HG03565 (cell line): Measurements from ENCODE around the gene KRTAP5-7.
"Not testable (repeated sequence)": the region's sequence is repeated elsewhere in the genome, so short reads cannot be mapped to it uniquely, and the experiment has no call there.

ENCODE experiments used
- ATAC-seq: cut with Tn5 transposase; IDR thresholded peaks from one replicate; pipeline ENCODE4 v1.9.1; 2021; ENCODE audit warnings: mild to moderate bottlenecking, moderate library complexity; ENCODE audit not compliant: unreplicated experiment

Gene KRTAP5-7

GRCh38 chr11:71526796-71527575, at the start of gene KRTAP5-7:
KRTAP5-7 (plus strand) TSS chr11:71527267; CDS start chr11:71527301, 34 bp downstream.
- not testable (repeated sequence) for ATAC-seq

DNA sequence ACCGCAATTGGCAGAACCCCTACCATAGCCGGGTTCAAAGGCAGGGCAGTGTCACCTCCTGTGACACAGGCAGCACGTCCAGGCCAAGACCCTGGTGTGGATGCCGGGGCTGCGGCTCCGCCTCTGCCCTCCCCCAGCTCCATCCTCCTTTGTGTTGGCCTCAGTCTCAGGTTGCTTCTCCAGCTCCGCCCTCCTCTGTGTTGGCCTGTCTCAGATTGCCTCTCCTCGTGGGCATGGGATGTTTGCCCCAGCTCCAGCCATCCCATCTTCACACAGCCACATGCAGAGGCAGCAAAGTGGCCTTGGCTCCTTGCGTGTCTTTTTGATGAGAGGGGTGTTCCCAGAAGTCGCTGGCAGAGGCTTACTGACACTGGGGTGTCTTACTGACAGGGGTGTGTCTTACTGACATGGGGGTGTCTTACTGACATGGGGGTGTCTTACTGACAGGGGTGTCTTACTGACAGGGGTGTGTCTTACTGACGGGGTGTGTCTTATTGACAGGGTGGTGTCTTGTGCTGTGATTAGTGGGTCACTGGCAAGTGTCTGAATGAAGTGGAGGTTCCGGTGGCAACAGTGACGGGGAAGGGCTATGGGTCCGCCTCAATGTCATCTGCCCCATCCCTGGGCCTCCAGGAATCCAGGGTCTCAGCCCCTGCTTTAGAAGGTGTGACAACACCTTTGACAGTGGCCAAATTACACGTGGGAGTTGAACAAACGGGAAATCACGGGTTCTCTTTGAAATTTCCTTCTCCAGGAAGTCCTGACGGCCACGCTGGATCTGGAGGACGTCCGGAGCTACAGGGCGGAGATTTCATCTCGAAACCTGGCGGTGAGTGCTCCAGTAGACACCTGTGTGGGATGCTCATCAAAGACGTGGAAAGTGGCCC, 49.2 kb upstream of the KRTAP5-7 start:
- ATAC-seq, result no peak

GRCh38 chr11:71478528-71478840, 48.6 kb upstream of the KRTAP5-7 start:
- ATAC-seq, result no peak

DNA sequence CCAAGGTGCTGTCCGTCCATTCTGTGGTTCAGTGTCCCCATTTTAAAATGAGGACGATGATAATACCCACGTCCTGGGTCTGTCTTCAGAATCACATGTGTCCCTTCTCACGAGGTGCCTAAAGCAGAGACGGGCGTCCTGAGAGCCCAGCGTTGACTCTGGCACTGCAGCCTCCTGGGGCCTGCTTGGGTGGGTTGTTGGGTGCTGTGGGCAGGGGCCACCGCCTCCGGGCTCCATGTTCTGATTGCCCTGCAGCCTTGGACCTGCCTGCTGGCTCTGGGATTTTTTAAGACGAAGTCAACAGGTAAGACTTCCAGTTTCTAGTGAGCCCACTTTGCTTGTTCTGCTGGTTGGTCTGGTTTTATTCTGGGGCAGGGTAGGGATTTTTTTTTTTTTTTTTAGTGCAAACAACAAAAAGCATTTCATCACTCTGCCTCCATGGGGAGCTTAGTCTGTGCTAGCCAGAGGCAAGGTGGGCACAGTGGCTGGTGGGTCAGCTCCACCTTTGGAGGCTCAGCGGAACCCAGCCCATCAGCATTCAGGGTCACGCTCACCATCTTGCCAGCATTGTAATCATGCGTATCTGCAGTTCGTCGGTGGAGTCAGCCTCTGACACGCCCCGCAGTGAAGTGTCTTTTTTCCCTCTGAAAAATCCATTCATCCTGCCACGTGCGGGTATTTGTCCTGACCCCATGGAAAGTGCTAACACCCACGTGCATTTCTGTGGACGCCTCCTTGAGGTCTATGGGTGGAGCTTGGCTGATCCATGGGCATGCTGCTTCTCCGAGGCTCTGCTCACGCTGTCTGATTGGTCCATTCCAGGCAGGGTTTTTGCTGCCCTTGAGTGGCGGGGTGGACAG, 45.7 kb upstream of the KRTAP5-7 start:
- ATAC-seq, result no peak

DNA sequence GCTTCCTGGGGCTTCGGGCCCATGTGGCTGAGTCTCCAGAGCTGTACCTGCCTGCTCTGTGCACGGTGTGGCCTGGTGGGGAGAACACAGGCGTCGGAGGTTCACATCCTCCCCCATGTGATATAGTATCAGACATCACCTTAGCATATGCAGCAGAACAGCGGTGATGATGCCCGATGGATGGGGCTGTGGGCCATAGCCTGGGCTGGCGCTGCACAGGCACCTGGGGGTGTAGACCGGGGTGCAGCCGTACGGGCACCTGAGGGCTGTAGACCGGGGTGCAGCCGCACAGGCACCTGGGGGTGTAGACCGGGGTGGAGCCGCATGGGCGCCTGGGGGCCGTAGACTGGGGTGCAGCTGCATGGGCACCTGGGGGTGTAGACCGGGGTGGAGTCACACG, 44.9 kb upstream of the KRTAP5-7 start:
- ATAC-seq, result no peak

GRCh38 chr11:71482746-71483364, 44.2 kb upstream of the KRTAP5-7 start:
- no peak for ATAC-seq

GRCh38 chr11:71483692-71484091, 43.4 kb upstream of the KRTAP5-7 start:
- no peak for ATAC-seq

DNA sequence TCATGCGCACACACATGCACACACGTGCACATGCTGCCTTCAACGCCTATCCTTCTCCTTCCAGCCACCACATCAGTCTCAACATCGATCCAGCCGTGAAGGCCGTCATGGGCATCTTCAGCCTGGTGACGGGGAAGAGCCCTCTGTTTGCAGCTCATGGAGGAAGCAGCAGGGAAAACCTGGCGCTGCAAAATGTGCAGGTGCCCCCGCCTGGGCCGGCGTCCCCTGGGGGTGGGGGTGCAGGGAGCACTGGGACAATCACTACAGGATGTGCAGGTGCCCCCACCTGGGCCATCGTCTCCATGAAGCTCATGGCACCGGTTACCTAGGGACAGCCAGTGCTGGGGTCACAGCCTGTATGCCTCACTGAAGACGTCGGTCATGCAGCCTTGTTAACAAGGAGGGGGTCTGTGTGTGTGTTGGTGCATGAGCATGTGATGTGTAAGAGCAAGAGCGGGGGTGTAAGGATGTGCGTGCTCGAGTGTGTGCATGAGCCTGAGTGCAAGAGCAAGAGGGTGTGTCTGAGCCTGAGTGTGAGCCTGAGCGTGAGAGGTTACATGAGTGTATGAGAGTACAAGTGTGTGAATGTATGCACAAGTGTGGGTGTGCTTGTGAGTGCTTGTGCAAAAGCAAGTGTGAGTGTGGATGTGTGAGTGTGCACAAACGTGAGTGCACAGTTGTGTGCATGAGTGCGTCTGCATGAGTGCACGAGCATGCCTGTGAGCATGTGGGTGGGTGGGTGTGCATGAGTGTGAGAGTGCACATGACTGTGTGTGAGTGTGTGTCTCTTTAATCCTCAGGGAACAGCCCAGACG, 42.6 kb upstream of the KRTAP5-7 start:
- ATAC-seq, result no peak

GRCh38 chr11:71485063-71485399, 42.0 kb upstream of the KRTAP5-7 start:
- ATAC-seq, result no peak

- no peak for ATAC-seq
Measured at GRCh38 chr11:71485466-71485865, 41.6 kb upstream of the KRTAP5-7 start.

DNA sequence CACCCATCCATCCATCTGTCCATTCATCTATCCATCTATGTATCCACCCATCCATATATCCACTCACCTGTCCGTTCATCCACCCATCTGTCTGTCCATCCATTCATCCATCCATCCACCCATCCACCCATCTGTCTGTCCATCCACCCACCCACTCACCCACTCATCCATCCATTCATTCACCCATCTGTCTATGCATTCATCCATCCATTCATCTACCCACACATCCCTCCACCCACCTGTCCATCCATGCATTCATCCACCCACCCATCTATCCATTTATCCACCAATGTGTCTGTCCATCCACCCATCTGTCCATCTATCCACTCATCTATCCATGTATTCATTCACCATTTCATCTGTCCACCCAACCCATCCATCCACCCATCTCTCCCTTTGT, 40.7 kb upstream of the KRTAP5-7 start:
- no peak for ATAC-seq

- ATAC-seq, result no peak
Measured at GRCh38 chr11:71488681-71489270, 38.3 kb upstream of the KRTAP5-7 start.

DNA sequence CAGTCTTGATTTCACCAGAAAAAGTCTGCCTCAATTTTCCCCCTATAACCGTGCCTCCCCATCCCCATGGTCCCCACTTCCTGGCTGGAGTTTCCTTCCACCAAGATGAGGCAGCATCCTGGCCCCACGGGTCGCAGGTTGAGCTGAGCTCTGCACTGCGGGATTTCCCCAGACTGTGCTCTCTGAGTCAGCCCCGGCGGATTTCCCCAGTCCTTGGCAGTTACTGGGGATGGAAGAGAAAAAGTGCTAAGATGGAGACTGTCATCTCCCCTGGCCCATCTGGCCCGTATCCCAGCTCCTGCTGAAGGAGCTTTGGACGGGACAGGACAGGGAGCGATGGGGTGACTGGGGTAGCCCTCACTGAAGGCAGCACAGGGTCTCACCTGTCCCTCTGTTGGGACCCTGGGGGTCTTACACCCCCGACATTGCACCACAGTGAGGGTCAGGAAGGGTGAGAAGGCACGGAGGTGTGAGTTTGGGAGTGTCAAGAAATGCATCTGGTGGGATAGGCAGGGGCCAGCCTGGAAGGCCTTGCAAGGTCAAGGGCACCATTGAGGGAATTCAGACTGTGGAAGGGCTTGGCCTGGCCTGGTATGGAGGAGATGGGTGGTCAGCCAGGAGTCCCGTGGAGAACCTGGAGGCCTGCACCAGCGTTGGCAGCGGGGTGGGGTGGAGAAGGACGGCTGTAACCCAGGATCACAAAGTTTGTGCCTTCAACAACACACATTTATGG, 37.6 kb upstream of the KRTAP5-7 start:
- ATAC-seq, result no peak

GRCh38 chr11:71490044-71490730, 36.9 kb upstream of the KRTAP5-7 start:
- ATAC-seq, result no peak

- ATAC-seq, result no peak
Measured at GRCh38 chr11:71490731-71491390, 36.2 kb upstream of the KRTAP5-7 start.

- no peak for ATAC-seq
Measured at GRCh38 chr11:71491531-71491930, 35.5 kb upstream of the KRTAP5-7 start.

DNA sequence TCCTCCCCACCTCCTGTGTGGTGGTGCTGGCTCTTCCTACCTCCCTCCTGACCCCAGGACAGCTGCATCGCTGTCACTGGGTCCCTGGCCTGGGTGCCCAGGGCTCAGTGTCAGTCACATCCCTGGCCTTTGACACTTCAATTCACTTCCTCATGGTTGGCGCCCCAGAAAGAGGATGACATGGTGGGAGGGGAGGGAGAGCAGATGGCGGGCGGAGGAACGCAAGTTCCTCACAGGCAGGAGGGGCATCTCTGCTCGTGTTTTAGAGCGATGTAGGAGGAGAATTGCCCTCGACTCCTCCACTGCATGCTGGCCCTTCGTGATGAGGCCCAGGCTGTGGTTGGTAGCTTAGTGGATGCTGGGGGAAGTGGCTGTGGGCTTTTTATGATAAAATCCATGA, 35.1 kb upstream of the KRTAP5-7 start:
- ATAC-seq, result no peak
